ENCODE results near the gene CLMP.
"Not testable (repeated sequence)": the region's sequence is repeated elsewhere in the genome, so short reads cannot be mapped to it uniquely, and the experiment has no call there.

CLMP gene

GRCh38 chr11:123073343-123074057 lies 121.5 kb downstream of the CLMP start:
- DNase-seq = no peak
- in situ Hi-C loops (cut with HindIII; ENCODE audit: low pct_ligation_motif_present, low pct_unique_long_range_greater_than_20kb, low sequenced_read_pairs) = no loop called here

GRCh38 chr11:123072762-123073161 lies 122.3 kb downstream of the CLMP start:
- no peak for DNase-seq
- in situ Hi-C loops (cut with HindIII; ENCODE audit: low pct_ligation_motif_present, low pct_unique_long_range_greater_than_20kb, low sequenced_read_pairs) = no loop called here

GRCh38 chr11:123072332-123072761 lies 122.7 kb downstream of the CLMP start:
- in situ Hi-C loops (cut with HindIII; ENCODE audit: low pct_ligation_motif_present, low pct_unique_long_range_greater_than_20kb, low sequenced_read_pairs) = no loop called here
- DNase-seq = no peak

- DNase-seq = no peak
- in situ Hi-C loops (cut with HindIII; ENCODE audit: low pct_ligation_motif_present, low pct_unique_long_range_greater_than_20kb, low sequenced_read_pairs) = no loop called here
These were observed 124.9 kb downstream of the CLMP start for GRCh38 chr11:123069908-123070821.

- DNase-seq = no peak
- in situ Hi-C loops (cut with HindIII; ENCODE audit: low pct_ligation_motif_present, low pct_unique_long_range_greater_than_20kb, low sequenced_read_pairs) = no loop called here
These were observed 129.4 kb downstream of the CLMP start for GRCh38 chr11:123065621-123066020.

- in situ Hi-C loops (cut with HindIII; ENCODE audit: low pct_ligation_motif_present, low pct_unique_long_range_greater_than_20kb, low sequenced_read_pairs) = no loop called here
- no peak for DNase-seq
These were observed 131.0 kb downstream of the CLMP start for GRCh38 chr11:123063826-123064657.

- peak; percentile 57 for DNase-seq
- in situ Hi-C loops (cut with HindIII; ENCODE audit: low pct_ligation_motif_present, low pct_unique_long_range_greater_than_20kb, low sequenced_read_pairs) = no loop called here
These were observed 131.9 kb downstream of the CLMP start for GRCh38 chr11:123062892-123063825.

- DNase-seq = peak; percentile 95
- in situ Hi-C loops (cut with HindIII; ENCODE audit: low pct_ligation_motif_present, low pct_unique_long_range_greater_than_20kb, low sequenced_read_pairs) = no loop called here
These were observed 132.7 kb downstream of the CLMP start for GRCh38 chr11:123062158-123062891.

GRCh38 chr11:123061403-123062157 lies 133.5 kb downstream of the CLMP start, which contains the start of gene HSPA8:
Gene HSPA8 (minus strand): TSS chr11:123062136. CDS start chr11:123061324, 812 bp downstream.
- peak; percentile 37 for DNase-seq
- in situ Hi-C loops (cut with HindIII; ENCODE audit: low pct_ligation_motif_present, low pct_unique_long_range_greater_than_20kb, low sequenced_read_pairs) = no loop called here

- DNase-seq = no peak
- in situ Hi-C loops (cut with HindIII; ENCODE audit: low pct_ligation_motif_present, low pct_unique_long_range_greater_than_20kb, low sequenced_read_pairs) = no loop called here
These were observed 134.6 kb downstream of the CLMP start for GRCh38 chr11:123060277-123061000.

GRCh38 chr11:123059041-123059920 lies 135.8 kb downstream of the CLMP start:
- in situ Hi-C loops (cut with HindIII; ENCODE audit: low pct_ligation_motif_present, low pct_unique_long_range_greater_than_20kb, low sequenced_read_pairs); DNase-seq: not testable (repeated sequence)

- no peak for DNase-seq
- in situ Hi-C loops (cut with HindIII; ENCODE audit: low pct_ligation_motif_present, low pct_unique_long_range_greater_than_20kb, low sequenced_read_pairs) = no loop called here
These were observed 137.3 kb downstream of the CLMP start for GRCh38 chr11:123057661-123058305.

- no peak for DNase-seq
- in situ Hi-C loops (cut with HindIII; ENCODE audit: low pct_ligation_motif_present, low pct_unique_long_range_greater_than_20kb, low sequenced_read_pairs) = no loop called here
These were observed 138.1 kb downstream of the CLMP start for GRCh38 chr11:123056835-123057491.

All from ACHN (cell line).